T follicular helper cell (primary cell): ENCODE results near the gene MYL10.

Experiments
- DNase-seq: peaks from one replicate; pipeline ENCODE4 v3.0.0-alpha.2; 2020; ENCODE audit warnings: low read depth

The MYL10 gene

DNA sequence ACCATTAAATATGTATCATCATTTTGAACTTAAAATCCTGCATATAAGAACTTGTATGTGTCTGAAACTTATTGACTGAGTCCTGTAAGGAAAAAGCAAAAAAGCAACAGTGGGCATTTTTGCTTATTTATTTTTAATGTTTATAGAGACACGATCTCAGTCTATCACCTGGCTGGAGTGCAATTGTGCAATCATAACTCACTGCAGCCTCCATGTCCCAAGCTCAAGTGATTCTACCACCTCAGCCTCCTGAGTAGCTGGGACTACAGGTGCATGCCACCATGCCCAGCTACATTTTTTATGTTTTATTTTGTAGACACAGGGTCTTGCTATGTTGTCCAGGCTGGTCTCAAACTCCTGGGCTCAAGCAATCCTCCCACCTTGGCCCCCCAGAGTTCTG, 32.2 kb downstream of the MYL10 start:
- no peak for DNase-seq

GRCh38 chr7:101595766-101596537, 33.1 kb downstream of the MYL10 start:
- DNase-seq = no peak

GRCh38 chr7:101595246-101595645, 33.9 kb downstream of the MYL10 start:
- no peak for DNase-seq

DNA sequence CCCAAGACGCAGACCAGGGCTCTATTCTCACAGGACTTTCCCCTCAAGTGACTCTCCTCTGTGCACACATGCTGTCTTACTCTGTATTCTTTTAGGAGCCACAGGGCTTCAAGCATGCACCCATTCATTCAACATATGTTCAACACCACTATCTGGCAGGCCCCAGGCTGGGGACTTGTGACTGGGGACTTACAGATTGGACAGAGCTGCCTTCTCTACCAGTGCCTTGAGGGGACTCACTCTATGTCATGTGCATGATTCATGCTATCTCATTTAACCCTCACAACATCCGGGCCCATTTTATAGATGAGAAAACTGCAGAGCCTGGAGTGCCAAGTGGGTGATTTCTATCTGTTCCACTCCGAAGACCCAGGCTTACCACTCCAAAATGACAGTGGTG, 34.3 kb downstream of the MYL10 start:
- DNase-seq = no peak

- no peak for DNase-seq
Measured at GRCh38 chr7:101593556-101593955, 35.5 kb downstream of the MYL10 start.

DNA sequence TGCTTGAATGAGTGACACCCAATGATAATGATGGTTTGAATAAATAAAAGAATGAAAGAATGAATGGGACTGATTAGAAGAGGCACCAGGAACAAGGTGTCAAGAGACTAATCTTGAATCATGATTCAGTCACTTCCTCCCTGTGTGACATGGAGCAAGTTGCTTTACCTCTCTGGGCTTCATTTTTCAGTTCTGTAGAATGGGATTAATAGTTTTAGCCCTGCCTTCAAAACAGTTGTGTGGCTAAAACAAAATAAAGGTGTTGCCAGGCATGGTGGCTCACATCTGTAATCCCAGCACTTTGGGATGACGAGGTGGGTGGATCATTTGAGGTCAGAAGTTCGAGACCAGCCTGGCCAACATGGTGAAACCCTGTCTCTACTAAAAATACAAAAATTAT, 37.6 kb downstream of the MYL10 start:
- DNase-seq = no peak

DNA sequence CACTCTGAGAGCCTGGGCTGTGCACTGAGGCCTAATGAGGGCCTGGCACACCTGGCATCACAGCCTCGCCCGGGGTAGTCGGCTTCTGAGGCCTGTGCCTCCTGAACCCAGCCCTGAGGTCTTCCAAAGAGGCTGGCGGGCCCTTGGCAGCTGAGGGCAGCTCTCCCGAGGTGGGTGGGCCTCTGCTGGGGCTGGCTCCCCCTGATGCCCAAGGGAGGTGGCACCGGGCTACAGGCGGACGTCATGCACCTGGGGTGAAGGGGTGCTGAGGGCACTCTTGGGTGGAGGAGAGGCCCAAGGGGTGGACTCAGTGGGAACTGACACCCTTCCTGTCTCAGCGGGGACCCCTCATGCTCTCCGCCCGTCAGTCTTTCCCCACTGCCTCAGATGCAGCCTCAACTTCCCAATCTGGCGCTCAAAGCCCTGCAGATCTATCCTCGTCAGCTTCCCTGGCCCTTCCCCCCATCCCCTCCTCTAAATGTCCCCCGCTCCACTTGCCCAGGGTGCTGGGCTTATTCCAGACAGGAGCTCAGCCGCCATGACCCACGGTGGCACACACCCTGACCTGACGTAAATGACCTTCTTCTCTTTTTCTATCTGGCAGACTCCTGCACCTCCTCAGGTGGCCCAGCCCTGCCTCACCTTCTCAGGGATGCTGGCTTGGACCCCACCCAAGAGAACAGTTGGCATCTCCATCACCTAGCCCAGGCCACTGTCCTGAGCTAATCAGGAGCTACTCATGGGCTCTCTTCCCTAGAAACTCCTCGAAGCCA, 38.2 kb downstream of the MYL10 start:
- DNase-seq = no peak

DNA sequence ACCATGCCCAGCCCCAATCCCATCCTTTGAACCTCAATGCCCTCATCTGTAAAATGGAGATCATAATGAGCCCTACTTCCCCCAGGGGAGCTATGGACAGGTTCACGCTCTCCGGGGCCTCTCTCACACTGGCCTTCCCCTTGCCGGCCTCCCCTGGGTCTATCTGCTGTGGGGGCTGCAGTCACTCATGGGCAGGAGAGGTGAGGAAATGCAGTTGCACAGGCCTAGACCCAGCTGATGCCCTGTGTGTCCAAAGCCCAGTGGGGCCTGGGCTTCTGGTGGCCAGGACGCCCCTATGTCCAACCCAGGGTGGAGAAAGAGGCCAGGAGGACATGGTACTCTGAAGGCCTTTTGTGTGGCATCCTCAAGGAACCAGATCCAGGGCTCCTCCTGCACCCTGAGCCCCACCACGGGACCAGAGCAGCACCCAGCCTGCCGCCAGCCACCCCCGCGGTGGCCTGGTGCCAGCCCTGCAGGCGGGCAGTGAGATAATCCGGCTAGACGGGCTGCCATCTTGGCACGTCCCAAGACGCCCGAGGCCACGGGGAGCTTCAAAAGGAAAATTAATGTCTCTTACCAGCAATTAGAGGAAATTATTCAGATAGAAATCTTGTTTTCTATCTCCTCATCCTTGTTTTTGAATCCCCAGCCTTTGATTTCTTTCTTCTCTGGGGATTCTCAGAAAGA, 39.0 kb downstream of the MYL10 start:
- no peak for DNase-seq

DNA sequence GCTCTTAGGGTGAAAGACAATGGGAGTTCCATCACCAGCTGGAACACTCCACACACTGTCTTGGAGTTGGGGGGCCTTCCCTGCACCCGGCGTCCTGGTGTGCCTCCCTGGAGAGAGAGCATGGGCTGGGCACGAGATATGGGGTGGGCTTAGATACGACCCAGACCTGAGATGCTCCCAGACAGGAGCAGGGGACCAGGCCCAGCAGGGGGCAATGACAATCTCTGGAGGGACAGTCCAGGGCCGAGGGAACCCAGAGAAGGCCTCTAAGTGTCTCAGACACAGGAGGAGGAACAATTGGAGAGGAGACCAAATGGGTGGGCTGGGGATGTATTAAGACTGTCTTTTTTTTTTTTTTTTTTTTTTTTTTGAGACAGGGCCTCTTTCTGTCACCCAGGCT, 40.0 kb downstream of the MYL10 start:
- no peak for DNase-seq

- DNase-seq = no peak
Measured at GRCh38 chr7:101588131-101588935, 40.8 kb downstream of the MYL10 start.

DNA sequence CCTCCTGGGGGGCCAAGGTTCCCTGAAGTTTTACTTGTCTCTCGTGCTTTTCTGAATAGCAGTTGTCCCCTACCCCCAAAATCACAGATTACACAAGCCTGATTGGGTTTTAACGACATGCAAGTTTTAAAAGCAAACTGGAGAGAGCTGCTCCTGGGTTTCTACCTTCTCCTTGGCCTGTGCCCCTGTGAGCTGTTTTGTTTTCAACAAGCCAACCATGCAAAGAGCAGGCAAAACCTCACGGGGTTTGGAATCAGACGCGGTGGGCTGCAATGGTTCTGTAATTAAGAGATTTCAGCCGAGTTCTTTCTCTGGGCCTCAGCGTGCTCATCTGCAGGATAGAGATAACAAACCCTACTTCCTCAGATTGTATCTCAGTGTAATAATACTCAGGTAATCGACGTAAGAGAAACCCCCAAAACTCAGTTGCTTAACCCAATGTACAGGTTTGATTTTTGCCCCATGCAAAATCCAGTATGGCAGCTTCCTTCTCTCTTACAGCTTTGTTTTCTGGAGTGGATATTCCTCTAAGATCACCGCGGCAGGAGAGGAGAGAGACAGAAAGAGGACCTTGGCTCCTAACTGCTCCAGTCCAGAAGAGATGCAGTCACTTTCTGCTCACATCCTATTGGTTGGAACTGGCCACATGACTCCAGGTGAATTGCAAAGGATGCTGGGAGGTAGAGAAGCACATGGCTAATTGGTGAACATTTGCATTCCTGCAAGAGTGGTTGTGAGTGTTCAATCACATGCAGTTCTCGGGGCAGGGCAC, 42.0 kb downstream of the MYL10 start:
- no peak for DNase-seq

- DNase-seq = no peak
Measured at GRCh38 chr7:101586078-101586905, 42.8 kb downstream of the MYL10 start.

- DNase-seq = no peak
Measured at GRCh38 chr7:101582971-101583370, 46.1 kb downstream of the MYL10 start.

DNA sequence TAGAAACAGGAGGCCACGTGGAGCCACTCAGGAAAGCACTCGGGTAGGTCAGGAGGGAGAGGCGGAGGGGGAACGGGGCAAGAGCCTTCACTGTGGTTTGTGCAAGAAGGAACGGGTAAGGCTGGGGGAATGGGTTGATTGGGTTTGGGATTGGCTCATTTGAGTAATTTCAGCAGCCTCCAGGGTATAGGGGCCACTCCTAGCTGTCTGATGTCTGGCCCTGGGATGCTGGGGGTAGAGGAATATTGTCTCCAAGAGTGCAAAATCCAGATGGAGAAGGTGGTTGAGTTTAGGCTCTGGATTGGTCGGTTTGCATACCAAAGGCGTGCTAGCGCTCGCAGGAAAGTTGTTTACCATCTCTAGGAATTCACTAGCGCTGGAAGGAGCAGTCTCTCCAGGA, 47.2 kb downstream of the MYL10 start:
- no peak for DNase-seq

DNA sequence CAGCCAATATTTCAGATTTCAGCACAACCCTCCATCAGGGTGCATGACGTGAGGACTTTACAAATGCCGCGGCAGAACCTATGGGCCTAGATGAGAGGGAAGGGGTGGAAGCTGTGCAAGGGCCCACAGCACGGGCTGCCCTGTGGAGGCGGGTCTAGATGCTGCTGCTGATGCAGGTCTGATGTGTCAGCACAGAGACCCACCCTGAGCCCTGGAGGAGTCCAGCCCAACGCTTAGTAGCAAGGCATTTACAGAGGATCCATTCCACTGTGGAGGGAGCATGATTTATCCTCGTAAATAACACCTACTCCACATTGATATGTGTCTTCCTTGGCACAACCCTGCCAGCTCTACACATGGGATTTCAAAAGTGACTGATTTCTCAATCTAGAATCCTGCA, 48.5 kb downstream of the MYL10 start:
- DNase-seq = no peak

DNA sequence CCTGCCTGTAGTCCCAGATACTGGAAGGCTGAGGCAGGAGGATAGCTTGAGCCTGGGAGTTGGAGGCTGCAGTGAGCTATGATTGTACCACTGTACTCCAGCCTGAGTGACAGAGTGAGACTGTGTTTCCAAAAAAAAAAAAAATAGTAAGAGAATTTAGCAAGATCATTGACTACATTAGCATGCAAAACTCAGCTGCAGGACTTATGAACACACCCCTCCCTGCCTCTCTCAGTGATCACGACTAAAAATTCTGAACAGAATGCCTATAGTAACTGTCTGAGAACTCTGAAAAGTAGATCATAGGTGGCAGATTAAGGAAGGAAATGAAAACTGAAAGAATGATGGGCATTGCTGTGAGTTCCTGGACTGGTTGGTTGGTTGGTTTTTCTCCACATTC, 50.5 kb downstream of the MYL10 start:
- DNase-seq = no peak

GRCh38 chr7:101576998-101577397, 52.1 kb downstream of the MYL10 start:
- DNase-seq = no peak

- no peak for DNase-seq
Measured at GRCh38 chr7:101575721-101576120, 53.4 kb downstream of the MYL10 start.

GRCh38 chr7:101575168-101575567, 53.9 kb downstream of the MYL10 start:
- DNase-seq = no peak

- no peak for DNase-seq
Measured at GRCh38 chr7:101572156-101572555, 56.9 kb downstream of the MYL10 start.
